Smooth muscle cell (in vitro differentiated cells): ENCODE data around the gene THAP3. TPM values are rescaled to one million over a fixed set of nuclear protein-coding genes. Genes with fewer than 3 reads are reported as not detected.

Experiments used
- DNase-seq: peaks from one replicate; lab custom pipeline; 2025; ENCODE audit not compliant: unreplicated experiment; lab: John Stamatoyannopoulos, UW
- H2AFZ ChIP-seq: fragments of 200-600 bp; sonication (generic); 2 replicates; pipeline ENCODE4 v1.6.0; 2016; ENCODE audit warnings: antibody characterized with exemption, low read depth, mild to moderate bottlenecking
- H3F3A ChIP-seq: fragments of 200-600 bp; sonication (generic); 2 replicates; pipeline ENCODE4 v1.6.0; 2017; ENCODE audit warnings: antibody characterized with exemption, low read depth
- H3K27ac ChIP-seq: fragments of 200-600 bp; sonication (generic); 2 replicates; pipeline ENCODE4 v1.5.1; 2016; ENCODE audit warnings: low read depth, mild to moderate bottlenecking
- H3K27me3 ChIP-seq: fragments of 200-600 bp; sonication (generic); 2 replicates; pipeline ENCODE4 v1.6.1; 2016; ENCODE audit warnings: low read depth, mild to moderate bottlenecking
- H3K36me3 ChIP-seq: fragments of 200-600 bp; sonication (generic); 2 replicates; pipeline ENCODE4 v1.5.1; 2016; ENCODE audit warnings: low read depth
- H3K4me1 ChIP-seq: fragments of 200-600 bp; sonication (generic); 2 replicates; pipeline ENCODE4 v1.5.1; 2016; ENCODE audit warnings: low read depth
- H3K4me2 ChIP-seq: fragments of 200-600 bp; sonication (generic); 2 replicates; pipeline ENCODE4 v1.6.0; 2016; ENCODE audit warnings: mild to moderate bottlenecking
- H3K4me3 ChIP-seq: fragments of 200-600 bp; sonication (generic); 2 replicates; pipeline ENCODE4 v1.5.1; 2016; ENCODE audit warnings: mild to moderate bottlenecking
- H3K79me2 ChIP-seq: fragments of 200-600 bp; sonication (generic); 2 replicates; pipeline ENCODE4 v1.6.0; 2016; ENCODE audit warnings: low read depth, mild to moderate bottlenecking
- H3K9ac ChIP-seq: fragments of 200-600 bp; sonication (generic); 2 replicates; pipeline ENCODE4 v1.6.0; 2016; ENCODE audit warnings: low read depth
- H3K9me3 ChIP-seq: fragments of 200-600 bp; sonication (generic); replicated peaks from 2 replicates; pipeline ENCODE4 v1.5.1; 2016; ENCODE audit warnings: low read depth
- H4K20me1 ChIP-seq: fragments of 200-600 bp; sonication (generic); 2 replicates; pipeline ENCODE4 v1.6.0; 2016; ENCODE audit warnings: low read depth
- CTCF ChIP-seq: fragments of 200-600 bp; sonication (generic); IDR thresholded peaks from 2 replicates; pipeline ENCODE4 v1.5.1; 2017; ENCODE audit warnings: borderline replicate concordance, mild to moderate bottlenecking, antibody characterized with exemption; ENCODE audit not compliant: insufficient read depth, poor library complexity, severe bottlenecking
- WGBS: methylation state at CpG from one replicate; pipeline ENCODE4 v1.1.7; 2016; ENCODE audit warnings: low lambda C conversion rate; 5-methylcytosine and 5-hydroxymethylcytosine counted together
- polyA plus RNA-seq: library from polyadenylated mRNA; unstranded; fragments of >200 nt; fragmentation: Nextera tagmentation; extraction: Ambion mirVana; gene quantifications from 2 replicates; pipeline ENCODE4 v1.2.1, GENCODE V29; 2016
- total RNA-seq: library from RNA; depleted of rRNA; stranded (reverse); fragments of >200 nt; gene quantifications from 2 replicates; pipeline ENCODE4 v1.2.3, GENCODE V29; 2014

THAP3 gene
- total and polyA plus RNA-seq, 2 experiments from 2014 or later, result 10.5 to 34.8 TPM

- DNase-seq, result no peak
- H3K4me2 ChIP-seq, result no peak overlapping the region
- no peak overlapping the region for H3K9ac ChIP-seq
- H3F3A ChIP-seq, result no peaks in the 10 kb centered on the region
- no peaks in the 10 kb centered on the region for H3K27me3 ChIP-seq
- H3K79me2 ChIP-seq, result peaks cover 27% of the 10 kb centered on the region
- H4K20me1 ChIP-seq, result peaks cover 23% of the 10 kb centered on the region
- over 99% methylated on average over 8 of the region's 8 CpGs for WGBS
- H3K9me3 ChIP-seq, result no peaks in the 10 kb centered on the region
- H3K36me3 ChIP-seq, result no peaks in the 10 kb centered on the region
- peaks cover 5% of the 10 kb centered on the region for H3K4me1 ChIP-seq
- no peak for TF ChIP-seq CTCF
- no peak overlapping the region for H3K27ac ChIP-seq
- H2AFZ ChIP-seq, result no peak overlapping the region
- no peak overlapping the region for H3K4me3 ChIP-seq
Observed at GRCh38 chr1:6631058-6631457, 6.4 kb downstream of the THAP3 start.

- Histone ChIP-seq H3K4me2 (no peak overlapping the region), H3K4me3 (no peak overlapping the region), H3K79me2 (peaks cover 9% of the 10 kb centered on the region), H3F3A (no peaks in the 10 kb centered on the region), H3K27me3 (no peaks in the 10 kb centered on the region), H3K36me3 (no peaks in the 10 kb centered on the region), H4K20me1 (peaks cover 7% of the 10 kb centered on the region), H2AFZ (no peak overlapping the region), H3K9me3 (no peaks in the 10 kb centered on the region), H3K27ac (no peak overlapping the region), H3K4me1 (no peaks in the 10 kb centered on the region), H3K9ac (no peak overlapping the region)
- WGBS, result 97% methylated on average over 30 of the region's 30 CpGs
- DNase-seq, result no peak
- no peak for TF ChIP-seq CTCF
Observed at GRCh38 chr1:6632588-6633514, 8.2 kb downstream of the THAP3 start.

- Histone ChIP-seq H3K4me1 (no peaks in the 10 kb centered on the region), H3K36me3 (no peaks in the 10 kb centered on the region), H2AFZ (no peak overlapping the region), H4K20me1 (no peaks in the 10 kb centered on the region), H3K4me2 (no peak overlapping the region), H3K9me3 (no peaks in the 10 kb centered on the region), H3K27ac (no peak overlapping the region), H3F3A (no peaks in the 10 kb centered on the region), H3K9ac (no peak overlapping the region), H3K4me3 (no peak overlapping the region), H3K79me2 (no peaks in the 10 kb centered on the region), H3K27me3 (no peaks in the 10 kb centered on the region)
- no peak for DNase-seq
- 86% methylated on average over 29 of the region's 29 CpGs for WGBS
- peak; percentile 28 for TF ChIP-seq CTCF
Observed at GRCh38 chr1:6634371-6635052, 9.8 kb downstream of the THAP3 start.
